HepG2 (cell line): ENCODE data around the gene RAP1GAP2.

Experiments used
- ATRX ChIP-seq: sonication (generic); formaldehyde crosslinking; IDR thresholded peaks from 2 replicates; pipeline ENCODE4 v1.4.0; 2020; ENCODE audit warnings: missing genetic modification reagents, borderline replicate concordance
- CTCF ChIP-seq: sonication (generic); formaldehyde crosslinking; IDR thresholded peaks from 2 replicates; pipeline ENCODE4 v1.5.0; 2020; ENCODE audit warnings: mild to moderate bottlenecking, missing genetic modification reagents, moderate library complexity
- EED ChIP-seq: sonication (generic); formaldehyde crosslinking; IDR thresholded peaks from 2 replicates; pipeline ENCODE4 v1.5.0; 2020; ENCODE audit warnings: mild to moderate bottlenecking, missing genetic modification reagents
- JUNB ChIP-seq: sonication (generic); formaldehyde crosslinking; IDR thresholded peaks from 2 replicates; pipeline ENCODE4 v1.8.0; 2022; ENCODE audit warnings: missing genetic modification reagents, mild to moderate bottlenecking, borderline replicate concordance
- MTA3 ChIP-seq: sonication (generic); formaldehyde crosslinking; IDR thresholded peaks from 2 replicates; pipeline ENCODE4 v1.4.0; 2020; ENCODE audit warnings: missing genetic modification reagents
- POLR2A ChIP-seq, 2 experiments: IDR thresholded peaks; 2 replicates each; pipeline ENCODE4 v1.6.1; 2011; ENCODE audit warnings: low read depth in 2 of 2, low read length in 2 of 2, mild to moderate bottlenecking in 1 of 2, moderate library complexity in 1 of 2; ENCODE audit not compliant: insufficient read depth in 1 of 2
- POLR2AphosphoS5 ChIP-seq: IDR thresholded peaks from 2 replicates; pipeline ENCODE4 v1.6.1; 2012; ENCODE audit warnings: low read depth, low read length
- SP140L ChIP-seq: sonication (generic); formaldehyde crosslinking; IDR thresholded peaks from 2 replicates; pipeline ENCODE4 v1.4.0; 2020; ENCODE audit warnings: missing genetic modification reagents, borderline replicate concordance
- TAF1 ChIP-seq: sonication (generic); formaldehyde crosslinking; IDR thresholded peaks from 2 replicates; pipeline ENCODE4 v1.4.0; 2020; ENCODE audit warnings: missing genetic modification reagents
- THRA ChIP-seq: sonication (generic); formaldehyde crosslinking; IDR thresholded peaks from 2 replicates; pipeline ENCODE4 v1.4.0; 2020; ENCODE audit warnings: missing genetic modification reagents, borderline replicate concordance
- U2AF1 ChIP-seq: fragments of 200-400 bp; formaldehyde crosslinking; optimal IDR thresholded peaks from 2 replicates; pipeline ENCODE3; 2017; ENCODE audit warnings: mild to moderate bottlenecking, low read depth, low read length
- ZBTB33 ChIP-seq: sonication (generic); formaldehyde crosslinking; IDR thresholded peaks from 2 replicates; pipeline ENCODE4 v1.4.0; 2020; ENCODE audit warnings: missing genetic modification reagents
- ZNF101 ChIP-seq: sonication (generic); formaldehyde crosslinking; IDR thresholded peaks from 2 replicates; pipeline ENCODE4 v1.4.0; 2020; ENCODE audit warnings: mild to moderate bottlenecking, low read depth, missing genetic modification reagents, borderline replicate concordance
- ZNF253 ChIP-seq: sonication (generic); formaldehyde crosslinking; IDR thresholded peaks from 2 replicates; pipeline ENCODE4 v1.8.0; 2022; ENCODE audit warnings: mild to moderate bottlenecking, missing genetic modification reagents, borderline replicate concordance

- no peak for TF ChIP-seq EED (CRISPR knock-in tag)
- TF ChIP-seq ZBTB33 (CRISPR knock-in tag): no peak
- no peak for TF ChIP-seq CTCF (CRISPR knock-in tag)
- TF ChIP-seq TAF1 (CRISPR knock-in tag): no peak
- no peak for TF ChIP-seq MTA3 (CRISPR knock-in tag)
- no peak for TF ChIP-seq POLR2AphosphoS5
- no peak for TF ChIP-seq JUNB
- no peak for TF ChIP-seq U2AF1
- no peak for TF ChIP-seq ATRX
- TF ChIP-seq SP140L (CRISPR knock-in tag): no peak
- TF ChIP-seq ZNF253 (CRISPR knock-in tag): no peak
- TF ChIP-seq THRA: no peak
- TF ChIP-seq ZNF101: no peak
- TF ChIP-seq POLR2A (IDR thresholded peaks at IDR 0.05; ENCODE audit: insufficient read depth in 1 of 2, low read depth in 2 of 2, low read length in 2 of 2): no peak
Observed at GRCh38 chr17:2898255-2898926, 102.2 kb downstream of the RAP1GAP2 start.
